Measurements from ENCODE around the gene HAGH. TPM values are rescaled to one million over a fixed set of nuclear protein-coding genes. Genes with fewer than 3 reads are reported as not detected.

Gene HAGH
- total RNA-seq, 1 experiment from 2014 or later: 50.9 TPM

DNA sequence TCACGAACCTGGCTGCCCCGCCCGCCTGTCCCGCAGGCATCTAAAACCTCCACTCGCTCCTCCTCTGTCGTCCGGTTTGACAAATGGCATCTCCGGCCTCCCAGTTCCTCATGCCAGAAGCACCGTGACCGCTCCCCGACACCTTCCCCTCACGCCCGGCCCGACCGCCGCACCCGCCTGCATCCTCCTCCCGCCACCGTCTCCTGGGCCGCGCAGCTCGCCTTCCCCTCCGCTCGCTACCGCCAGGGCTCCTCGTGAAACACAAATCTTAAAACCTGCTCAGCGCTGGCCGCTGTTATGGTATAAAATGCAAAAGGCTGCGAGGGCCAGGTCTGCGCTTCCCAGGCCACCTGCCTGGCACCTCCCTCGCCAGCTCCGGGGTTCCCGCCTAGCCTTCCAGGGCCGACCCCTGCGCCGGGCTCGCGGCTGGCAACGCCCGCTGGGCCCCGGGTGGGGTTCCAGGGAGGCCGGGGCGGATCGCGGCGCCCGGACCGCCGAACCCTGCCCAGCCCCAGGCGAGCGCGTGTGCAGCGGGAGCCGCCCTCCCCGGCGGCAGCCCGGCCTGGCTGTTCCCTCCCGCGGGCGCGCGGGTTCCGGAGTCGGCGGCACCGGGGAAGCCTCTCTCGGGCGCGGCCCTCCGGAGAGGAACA lies 44.7 kb downstream of the HAGH start:
- no peak for DNase-seq (ENCODE audit: low read depth, low spot score)
- in situ Hi-C loops (cut with HindIII; ENCODE audit: low pct_unique_long_range_greater_than_20kb, low sequenced_read_pairs): no loop called here

DNA sequence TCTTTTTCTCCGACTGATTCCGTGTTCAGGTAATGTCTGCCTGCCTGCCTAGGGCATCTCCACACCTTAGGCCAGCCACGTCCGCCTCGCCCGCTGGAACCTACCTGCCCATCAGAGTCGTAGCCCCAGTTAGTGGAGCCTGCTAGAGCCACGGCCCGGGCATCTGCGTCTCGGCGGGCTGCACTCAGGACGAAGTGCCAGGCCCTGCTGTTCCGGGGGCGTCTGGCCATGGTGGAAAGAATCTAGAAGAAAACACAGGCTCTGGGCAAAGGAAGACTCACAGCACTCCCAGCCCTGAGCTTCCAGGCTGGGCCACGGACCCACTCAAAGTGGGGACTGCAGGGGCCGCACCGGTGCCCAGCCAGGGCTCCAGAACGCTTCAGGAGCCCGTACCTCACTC lies 45.4 kb downstream of the HAGH start:
- in situ Hi-C loops (cut with HindIII; ENCODE audit: low pct_unique_long_range_greater_than_20kb, low sequenced_read_pairs): no loop called here
- no peak for DNase-seq (ENCODE audit: low read depth, low spot score)

GRCh38 chr16:1780677-1781072 lies 46.0 kb downstream of the HAGH start:
- in situ Hi-C loops (cut with HindIII; ENCODE audit: low pct_unique_long_range_greater_than_20kb, low sequenced_read_pairs): no loop called here
- DNase-seq (ENCODE audit: low read depth, low spot score): no peak

GRCh38 chr16:1779741-1780676 lies 46.6 kb downstream of the HAGH start:
- in situ Hi-C loops (cut with HindIII; ENCODE audit: low pct_unique_long_range_greater_than_20kb, low sequenced_read_pairs): no loop called here
- no peak for DNase-seq (ENCODE audit: low read depth, low spot score)

DNA sequence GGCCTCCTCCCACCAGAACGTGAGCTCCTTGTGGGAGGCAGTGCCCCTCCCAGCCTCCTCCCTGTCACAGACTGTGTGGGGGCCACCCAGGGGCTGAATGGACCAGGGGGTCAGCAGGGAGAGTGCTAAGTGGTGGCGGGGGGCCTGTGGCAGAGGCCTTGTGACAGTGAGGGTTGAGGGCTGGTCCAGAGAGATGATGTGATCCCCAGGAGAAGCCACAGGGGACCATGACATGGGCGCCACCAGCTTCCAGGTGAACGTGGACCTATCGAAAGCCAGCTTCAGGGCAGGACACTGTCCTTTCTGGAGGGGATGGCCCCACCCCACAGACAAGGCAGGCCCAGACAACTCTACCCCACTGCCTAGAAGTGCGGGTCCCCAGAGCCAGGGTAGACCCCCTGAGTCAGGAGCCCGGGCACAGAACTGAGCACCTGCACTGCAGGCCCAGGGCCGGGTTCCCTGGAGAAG lies 47.4 kb downstream of the HAGH start:
- no peak for DNase-seq (ENCODE audit: low read depth, low spot score)
- in situ Hi-C loops (cut with HindIII; ENCODE audit: low pct_unique_long_range_greater_than_20kb, low sequenced_read_pairs): no loop called here

- in situ Hi-C loops (cut with HindIII; ENCODE audit: low pct_unique_long_range_greater_than_20kb, low sequenced_read_pairs): no loop called here
- DNase-seq (ENCODE audit: low read depth, low spot score): no peak
Observed at GRCh38 chr16:1778200-1779179, 48.1 kb downstream of the HAGH start.

DNA sequence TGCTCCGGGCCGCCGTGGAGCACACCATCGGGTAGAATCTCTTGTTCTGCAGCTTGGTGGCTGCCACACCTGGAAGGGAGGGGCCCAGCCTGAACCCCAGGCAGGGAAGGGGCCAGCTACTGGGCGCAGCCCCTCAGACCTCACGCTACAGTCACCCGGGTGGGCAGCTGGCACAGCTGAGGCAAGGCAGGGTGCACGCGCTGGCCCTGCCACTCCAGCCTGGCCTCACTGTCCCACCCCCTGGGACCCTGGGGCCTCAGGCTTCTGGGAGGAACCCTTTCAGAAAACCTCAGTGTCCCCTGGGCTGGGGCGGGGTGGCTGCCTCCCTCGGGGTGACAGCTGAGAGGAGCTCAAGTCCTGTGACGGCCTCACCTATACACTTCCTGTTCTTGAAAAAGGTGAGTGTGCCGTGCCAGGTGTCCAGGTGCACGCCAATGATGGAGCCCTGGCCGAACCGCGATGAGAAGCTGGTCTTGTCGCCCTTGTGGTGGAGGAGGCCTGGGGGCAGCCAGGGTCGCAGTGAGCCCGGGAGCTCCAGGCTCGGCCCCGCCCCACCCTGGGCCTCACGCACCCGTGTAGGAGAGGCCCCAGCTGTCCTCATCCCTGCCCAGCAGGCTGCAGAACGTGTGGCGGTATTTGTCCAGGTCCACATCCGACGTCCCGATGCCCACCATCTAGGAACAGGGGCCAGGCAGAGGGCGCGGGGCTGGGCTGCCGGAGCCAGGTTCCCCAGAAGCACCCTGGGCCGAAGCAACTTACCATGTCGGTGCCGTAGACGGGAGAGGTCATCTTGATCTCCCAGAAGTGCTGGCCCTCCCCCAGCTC lies 49.0 kb downstream of the HAGH start:
- no peak for DNase-seq (ENCODE audit: low read depth, low spot score)
- in situ Hi-C loops (cut with HindIII; ENCODE audit: low pct_unique_long_range_greater_than_20kb, low sequenced_read_pairs): no loop called here

GRCh38 chr16:1776991-1777374 lies 49.6 kb downstream of the HAGH start:
- no peak for DNase-seq (ENCODE audit: low read depth, low spot score)
- in situ Hi-C loops (cut with HindIII; ENCODE audit: low pct_unique_long_range_greater_than_20kb, low sequenced_read_pairs): no loop called here

DNA sequence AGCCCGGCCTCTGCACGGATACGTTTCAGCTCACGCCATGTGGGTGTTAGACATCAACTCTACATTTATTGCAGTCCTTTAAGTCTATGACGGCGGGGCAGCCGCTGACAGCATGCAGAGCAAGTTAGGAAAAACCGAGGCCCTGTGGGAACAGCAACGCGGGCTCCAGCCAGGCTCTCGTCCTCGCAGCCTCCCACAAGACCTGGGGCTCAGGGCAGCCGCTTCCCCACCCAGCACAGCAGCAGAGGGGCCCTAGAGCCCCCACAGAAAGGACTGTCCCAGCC lies 50.0 kb downstream of the HAGH start:
- DNase-seq (ENCODE audit: low read depth, low spot score): no peak
- in situ Hi-C loops (cut with HindIII; ENCODE audit: low pct_unique_long_range_greater_than_20kb, low sequenced_read_pairs): no loop called here

GRCh38 chr16:1775846-1776671 lies 50.6 kb downstream of the HAGH start:
- no peak for DNase-seq (ENCODE audit: low read depth, low spot score)
- in situ Hi-C loops (cut with HindIII; ENCODE audit: low pct_unique_long_range_greater_than_20kb, low sequenced_read_pairs): no loop called here

DNA sequence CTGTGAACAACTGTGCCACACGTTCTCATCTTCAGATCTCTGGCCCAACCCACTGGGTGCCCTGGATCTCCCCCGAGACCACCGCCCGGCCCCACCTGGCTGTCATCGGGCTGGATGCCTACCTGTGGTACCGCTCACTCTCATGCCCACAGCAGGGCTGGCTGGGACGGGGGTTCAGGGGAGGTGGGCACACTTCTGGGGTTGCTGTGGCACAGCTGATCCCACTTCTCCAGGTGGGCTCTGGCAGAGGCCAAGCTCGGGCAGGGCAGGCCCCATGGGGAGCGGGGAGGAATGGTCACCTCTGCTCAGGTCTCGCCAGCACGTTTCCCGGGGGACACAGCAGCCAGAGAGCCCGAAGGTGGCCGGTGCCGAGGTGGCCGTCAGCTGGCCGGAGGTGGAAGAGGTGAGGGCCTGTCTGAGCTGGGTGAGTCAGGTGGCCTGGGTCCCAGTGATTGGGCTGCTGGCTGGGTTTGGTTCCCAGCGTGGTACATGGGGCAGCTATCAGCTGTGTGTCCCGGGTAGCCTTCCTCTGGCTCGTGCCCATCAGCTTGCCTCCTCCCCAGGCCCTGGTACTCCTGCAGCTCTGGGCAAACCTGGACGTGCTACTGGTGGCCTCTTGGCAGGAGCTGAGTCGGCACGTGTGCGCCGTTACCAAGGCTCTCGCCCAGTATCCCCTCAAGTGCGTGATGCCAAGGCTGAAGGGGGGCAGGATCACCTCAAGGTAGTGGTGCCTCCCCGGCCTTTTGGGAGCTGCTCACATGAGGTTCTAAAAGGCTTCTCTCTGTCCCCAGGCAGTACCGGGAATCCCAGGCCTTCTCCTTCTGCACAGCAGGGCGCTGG lies 51.4 kb downstream of the HAGH start:
- no peak for DNase-seq (ENCODE audit: low read depth, low spot score)
- in situ Hi-C loops (cut with HindIII; ENCODE audit: low pct_unique_long_range_greater_than_20kb, low sequenced_read_pairs): no loop called here

DNA sequence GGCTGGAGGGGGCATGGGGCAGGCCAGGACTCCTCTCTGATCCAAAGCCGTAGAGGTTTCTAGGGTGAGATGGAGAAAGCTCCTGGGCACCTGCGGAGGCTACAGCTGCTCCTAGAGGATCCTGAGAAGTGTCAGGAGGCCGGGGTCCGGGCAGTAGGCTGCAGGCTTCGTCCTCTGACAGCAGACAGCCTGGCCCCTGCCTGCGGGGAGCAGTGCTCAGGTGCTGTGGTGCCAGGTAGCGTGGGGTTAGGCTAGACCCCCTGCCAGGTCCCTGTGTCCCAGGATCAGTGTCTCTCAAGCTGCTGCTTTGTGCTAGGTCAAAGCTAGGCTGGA lies 52.2 kb downstream of the HAGH start:
- in situ Hi-C loops (cut with HindIII; ENCODE audit: low pct_unique_long_range_greater_than_20kb, low sequenced_read_pairs): no loop called here
- DNase-seq (ENCODE audit: low read depth, low spot score): no peak

GRCh38 chr16:1773703-1774447 lies 52.8 kb downstream of the HAGH start:
- in situ Hi-C loops (cut with HindIII; ENCODE audit: low pct_unique_long_range_greater_than_20kb, low sequenced_read_pairs): no loop called here
- DNase-seq (ENCODE audit: low read depth, low spot score): no peak

- in situ Hi-C loops (cut with HindIII; ENCODE audit: low pct_unique_long_range_greater_than_20kb, low sequenced_read_pairs): no loop called here
- peak; percentile 77 for DNase-seq (ENCODE audit: low read depth, low spot score)
Observed at GRCh38 chr16:1772908-1773702, 53.5 kb downstream of the HAGH start, which contains the start of gene MRPS34. Gene MRPS34, minus strand, starts transcription at chr16:1773134. Its CDS starts 15 bp downstream, at chr16:1773119.

Measured in SK-MEL-5 (cell line).